IPS DF 6.9 (cell line): ENCODE data around the gene SLIT3.

Experiments used
- DNase-seq: peaks from one replicate; pipeline ENCODE4 v3.0.0-alpha.2; 2013; ENCODE audit warnings: low read depth, low spot score
- H3K27ac ChIP-seq: one replicate; pipeline ENCODE4 v1.5.1; 2013; ENCODE audit warnings: low read length, control low read depth
- H3K27me3 ChIP-seq: 2 replicates; pipeline ENCODE4 v1.6.1; 2013; ENCODE audit warnings: mild to moderate bottlenecking, low read length; ENCODE audit not compliant: control insufficient read depth, insufficient read depth
- H3K36me3 ChIP-seq: 2 replicates; pipeline ENCODE4 v1.6.1; 2013; ENCODE audit warnings: low read length; ENCODE audit not compliant: control insufficient read depth, insufficient read depth
- H3K4me1 ChIP-seq: 2 replicates; pipeline ENCODE4 v1.6.1; 2013; ENCODE audit warnings: low read length; ENCODE audit not compliant: control insufficient read depth, insufficient read depth
- H3K4me3 ChIP-seq: 2 replicates; pipeline ENCODE4 v1.5.1; 2013; ENCODE audit warnings: mild to moderate bottlenecking, low read length
- H3K9me3 ChIP-seq: 2 replicates; pipeline ENCODE4 v1.6.1; 2013; ENCODE audit warnings: low read length, inconsistent platforms; ENCODE audit not compliant: control insufficient read depth, insufficient read depth
- WGBS: extraction: QIAGEN DNeasy Blood & Tissue Kit; methylation state at CpG from one replicate; pipeline ENCODE4 v1.1.7; 2013; ENCODE audit warnings: mixed read lengths, missing lambda C conversion rate; ENCODE audit not compliant: insufficient read length, insufficient coverage; 5-methylcytosine and 5-hydroxymethylcytosine counted together

The SLIT3 gene

GRCh38 chr5:168976311-168976970 lies 324.5 kb downstream of the SLIT3 start:
- no peaks in the 10 kb centered on the region for H3K27me3 ChIP-seq
- no peak overlapping the region for H3K4me3 ChIP-seq
- H3K27ac ChIP-seq: no peak overlapping the region
- WGBS: no CpG with 5 or more reads among the region's 3 CpGs
- no peaks in the 10 kb centered on the region for H3K36me3 ChIP-seq
- no peaks in the 10 kb centered on the region for H3K9me3 ChIP-seq
- 0 out of 2 replicates have a peak, but pooled peaks cover 2% of the 10 kb centered on the region for H3K4me1 ChIP-seq
- DNase-seq: no peak

GRCh38 chr5:168975331-168975730 lies 325.6 kb downstream of the SLIT3 start:
- H3K4me3 ChIP-seq: no peak overlapping the region
- WGBS: no CpG with 5 or more reads among the region's 3 CpGs
- no peaks in the 10 kb centered on the region for H3K9me3 ChIP-seq
- no peaks in the 10 kb centered on the region for H3K27me3 ChIP-seq
- 0 out of 2 replicates have a peak, but pooled peaks cover 2% of the 10 kb centered on the region for H3K4me1 ChIP-seq
- H3K36me3 ChIP-seq: no peaks in the 10 kb centered on the region
- no peak for DNase-seq
- no peak overlapping the region for H3K27ac ChIP-seq

- no peak for DNase-seq
- H3K27ac ChIP-seq: no peak overlapping the region
- H3K36me3 ChIP-seq: no peaks in the 10 kb centered on the region
- H3K4me1 ChIP-seq: 0 out of 2 replicates have a peak, but pooled peaks cover 2% of the 10 kb centered on the region
- no peak overlapping the region for H3K4me3 ChIP-seq
- no peaks in the 10 kb centered on the region for H3K27me3 ChIP-seq
- no peaks in the 10 kb centered on the region for H3K9me3 ChIP-seq
- WGBS: no CpG with 5 or more reads among the region's 2 CpGs
Observed at GRCh38 chr5:168974082-168974481, 326.9 kb downstream of the SLIT3 start.

GRCh38 chr5:168972731-168973130 lies 328.2 kb downstream of the SLIT3 start:
- no CpG with 5 or more reads among the region's 3 CpGs for WGBS
- 0 out of 2 replicates have a peak, but pooled peaks cover 2% of the 10 kb centered on the region for H3K4me1 ChIP-seq
- no peaks in the 10 kb centered on the region for H3K36me3 ChIP-seq
- no peak overlapping the region for H3K27ac ChIP-seq
- H3K4me3 ChIP-seq: no peak overlapping the region
- H3K9me3 ChIP-seq: no peaks in the 10 kb centered on the region
- DNase-seq: no peak
- no peaks in the 10 kb centered on the region for H3K27me3 ChIP-seq

- no peak for DNase-seq
- Histone ChIP-seq H3K27me3 (no peaks in the 10 kb centered on the region), H3K9me3 (no peaks in the 10 kb centered on the region), H3K4me3 (no peak overlapping the region), H3K27ac (no peak overlapping the region), H3K36me3 (no peaks in the 10 kb centered on the region), H3K4me1 (no peaks in the 10 kb centered on the region)
- no CpG with 5 or more reads among the region's 4 CpGs for WGBS
Observed at GRCh38 chr5:168971100-168971499, 329.8 kb downstream of the SLIT3 start.

GRCh38 chr5:168969326-168969886 lies 331.5 kb downstream of the SLIT3 start:
- Histone ChIP-seq H3K9me3 (no peaks in the 10 kb centered on the region), H3K27ac (no peak overlapping the region), H3K4me3 (no peak overlapping the region), H3K27me3 (no peaks in the 10 kb centered on the region), H3K36me3 (no peaks in the 10 kb centered on the region), H3K4me1 (no peaks in the 10 kb centered on the region)
- WGBS: no CpG with 5 or more reads among the region's 8 CpGs
- DNase-seq: no peak

GRCh38 chr5:168967882-168968620 lies 332.9 kb downstream of the SLIT3 start:
- Histone ChIP-seq H3K27me3 (no peaks in the 10 kb centered on the region), H3K27ac (no peak overlapping the region), H3K4me3 (no peak overlapping the region), H3K36me3 (no peaks in the 10 kb centered on the region), H3K9me3 (no peaks in the 10 kb centered on the region), H3K4me1 (no peaks in the 10 kb centered on the region)
- no CpG with 5 or more reads among the region's 7 CpGs for WGBS
- DNase-seq: no peak

GRCh38 chr5:168965638-168966037 lies 335.3 kb downstream of the SLIT3 start:
- no peaks in the 10 kb centered on the region for H3K27me3 ChIP-seq
- H3K4me3 ChIP-seq: no peak overlapping the region
- no peak for DNase-seq
- no peaks in the 10 kb centered on the region for H3K9me3 ChIP-seq
- no CpG with 5 or more reads among the region's 5 CpGs for WGBS
- no peaks in the 10 kb centered on the region for H3K4me1 ChIP-seq
- H3K27ac ChIP-seq: no peak overlapping the region
- H3K36me3 ChIP-seq: no peaks in the 10 kb centered on the region

GRCh38 chr5:168964182-168964581 lies 336.8 kb downstream of the SLIT3 start:
- Histone ChIP-seq H3K27ac (no peak overlapping the region), H3K4me1 (no peaks in the 10 kb centered on the region), H3K4me3 (no peak overlapping the region), H3K9me3 (no peaks in the 10 kb centered on the region), H3K36me3 (no peaks in the 10 kb centered on the region), H3K27me3 (no peaks in the 10 kb centered on the region)
- no peak for DNase-seq
- WGBS: no CpG with 5 or more reads among the region's 3 CpGs

- no peak for DNase-seq
- no peaks in the 10 kb centered on the region for H3K4me1 ChIP-seq
- H3K4me3 ChIP-seq: no peak overlapping the region
- no peaks in the 10 kb centered on the region for H3K36me3 ChIP-seq
- H3K9me3 ChIP-seq: no peaks in the 10 kb centered on the region
- no peak overlapping the region for H3K27ac ChIP-seq
- no peaks in the 10 kb centered on the region for H3K27me3 ChIP-seq
- no CpG with 5 or more reads among the region's 4 CpGs for whole genome bisulfite sequencing
Observed at GRCh38 chr5:168962306-168962705, 338.6 kb downstream of the SLIT3 start.
